ENCODE measurements around the gene KDM4B.
"Not testable (repeated sequence)": the region's sequence is repeated elsewhere in the genome, so short reads cannot be mapped to it uniquely, and the experiment has no call there.

The KDM4B gene

GRCh38 chr19:5186293-5187050 is 217.6 kb downstream of the KDM4B start:
- DNase-seq, result no peak

GRCh38 chr19:5188548-5189317 is 219.8 kb downstream of the KDM4B start:
- no peak for DNase-seq

- DNase-seq, result no peak
These were observed 220.3 kb downstream of the KDM4B start for GRCh38 chr19:5189318-5189607.

- DNase-seq, result no peak
These were observed 222.2 kb downstream of the KDM4B start for GRCh38 chr19:5191091-5191490.

GRCh38 chr19:5192568-5192967 is 223.7 kb downstream of the KDM4B start:
- DNase-seq, result no peak

GRCh38 chr19:5193192-5193591 is 224.3 kb downstream of the KDM4B start:
- no peak for DNase-seq

GRCh38 chr19:5194641-5195040 is 225.7 kb downstream of the KDM4B start:
- no peak for DNase-seq

- DNase-seq, result not testable (repeated sequence)
These were observed 226.7 kb downstream of the KDM4B start for GRCh38 chr19:5195587-5195986.

- no peak for DNase-seq
These were observed 227.9 kb downstream of the KDM4B start for GRCh38 chr19:5196832-5197231.

- no peak for DNase-seq
These were observed 231.9 kb downstream of the KDM4B start for GRCh38 chr19:5200844-5201243.

GRCh38 chr19:5202553-5202952 is 233.6 kb downstream of the KDM4B start:
- no peak for DNase-seq

All from stimulated activated CD4-positive, alpha-beta T cell treated with anti-CD3 and anti-CD28 coated beads, Interleukin-2, amount 100 ng/mL, for 48 hours (primary cell).